OCI-LY1 (cell line): ENCODE measurements around the gene MYZAP.

Source experiments
- H2AFZ ChIP-seq: fragments of 200-600 bp; sonication (generic), shearing (Covaris generic); 2 replicates; pipeline ENCODE4 v1.6.0; 2014; ENCODE audit warnings: antibody characterized with exemption, mild to moderate bottlenecking, low read length
- H3F3A ChIP-seq: fragments of 200-600 bp; sonication (generic), shearing (Covaris generic); 2 replicates; pipeline ENCODE4 v1.6.0; 2014; ENCODE audit warnings: mild to moderate bottlenecking, antibody characterized with exemption, low read length, moderate library complexity; ENCODE audit not compliant: insufficient read depth
- H3K27ac ChIP-seq: fragments of 200-600 bp; sonication (generic); 2 replicates; pipeline ENCODE4 v1.5.1; 2014; ENCODE audit warnings: low read length, mixed run types, mild to moderate bottlenecking, low read depth; ENCODE audit not compliant: poor library complexity, severe bottlenecking
- H3K27me3 ChIP-seq: fragments of 200-600 bp; sonication (generic); 2 replicates; pipeline ENCODE4 v1.6.0; 2014; ENCODE audit warnings: antibody characterized with exemption, mild to moderate bottlenecking, low read length, moderate library complexity; ENCODE audit not compliant: insufficient read depth
- H3K36me3 ChIP-seq: fragments of 200-600 bp; sonication (generic); 2 replicates; pipeline ENCODE4 v1.6.1; 2014; ENCODE audit warnings: mild to moderate bottlenecking, antibody characterized with exemption, low read length, moderate library complexity, mixed read lengths; ENCODE audit not compliant: insufficient read depth
- H3K4me1 ChIP-seq: fragments of 200-600 bp; sonication (generic); 2 replicates; pipeline ENCODE4 v1.5.1; 2014; ENCODE audit warnings: mild to moderate bottlenecking, low read length, moderate library complexity; ENCODE audit not compliant: insufficient read depth, severe bottlenecking
- H3K4me2 ChIP-seq: fragments of 200-600 bp; sonication (generic), shearing (Covaris generic); 2 replicates; pipeline ENCODE4 v1.6.1; 2014; ENCODE audit warnings: low read length
- H3K4me3 ChIP-seq: fragments of 200-600 bp; sonication (generic); 2 replicates; pipeline ENCODE4 v1.5.1; 2014; ENCODE audit warnings: low read length, low read depth, mild to moderate bottlenecking, mixed read lengths; ENCODE audit not compliant: poor library complexity, severe bottlenecking
- H3K79me2 ChIP-seq: fragments of 200-600 bp; shearing (Covaris generic); 2 replicates; pipeline ENCODE4 v1.6.1; 2016; ENCODE audit warnings: mixed run types, low read length, mixed read lengths; ENCODE audit not compliant: insufficient read depth
- H3K9ac ChIP-seq: fragments of 200-600 bp; sonication (generic), shearing (Covaris generic); 2 replicates; pipeline ENCODE4 v1.6.1; 2014; ENCODE audit warnings: mild to moderate bottlenecking, low read length, mixed read lengths
- H3K9me2 ChIP-seq: fragments of 200-600 bp; sonication (generic), shearing (Covaris generic); 2 replicates; pipeline ENCODE4 v1.6.1; 2014; ENCODE audit warnings: low read depth, mild to moderate bottlenecking, low read length, mixed read lengths
- H3K9me3 ChIP-seq: fragments of 200-600 bp; shearing (Covaris generic); 2 replicates; pipeline ENCODE4 v1.6.1; 2014; ENCODE audit warnings: low read length, mixed read lengths
- H4K20me1 ChIP-seq: fragments of 200-600 bp; sonication (generic), shearing (Covaris generic); 2 replicates; pipeline ENCODE4 v1.6.0; 2016; ENCODE audit warnings: mild to moderate bottlenecking, low read length; ENCODE audit not compliant: insufficient read depth
- EZH2 ChIP-seq: fragments of 200-600 bp; sonication (generic), shearing (Covaris generic); IDR thresholded peaks from 2 replicates; pipeline ENCODE4 v1.8.0; 2017; ENCODE audit warnings: borderline replicate concordance, mixed run types, mild to moderate bottlenecking, antibody characterized with exemption, low read length, moderate library complexity, mixed read lengths
- TF ChIP-seq, protein P1 (sequence below): fragments of 200-600 bp; sonication (generic), shearing (Covaris generic); IDR thresholded peaks from 2 replicates; pipeline ENCODE4 v1.5.1; 2017; ENCODE audit warnings: mild to moderate bottlenecking, antibody characterized with exemption, low read length, moderate library complexity, mixed read lengths

MYZAP gene

DNA sequence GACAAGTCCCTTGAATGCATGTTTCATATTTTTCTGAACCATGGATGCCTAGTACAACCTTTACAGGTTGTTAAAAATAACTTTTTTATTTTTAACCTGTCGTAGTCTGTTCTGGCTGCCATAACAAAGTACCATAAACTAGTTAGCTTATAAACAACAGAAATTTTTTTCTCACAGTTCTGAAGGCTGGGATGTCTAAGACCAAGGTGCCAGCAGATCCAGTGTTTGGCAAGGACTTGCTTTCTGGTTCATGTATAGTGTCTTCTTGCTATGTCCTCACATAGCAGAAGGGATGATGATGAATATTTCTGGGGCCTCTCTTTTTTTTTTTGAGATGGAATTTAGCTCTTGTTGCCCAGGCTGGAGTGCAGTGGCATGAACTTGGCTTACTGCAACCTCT, 91.8 kb downstream of the MYZAP start:
- Histone ChIP-seq H3K27ac (no peak overlapping the region), H4K20me1 (no peaks in the 10 kb centered on the region), H3K9me3 (no peaks in the 10 kb centered on the region), H3K27me3 (no peaks in the 10 kb centered on the region), H3K9ac (no peak overlapping the region), H3K79me2 (no peaks in the 10 kb centered on the region), H3K9me2 (no peaks in the 10 kb centered on the region), H3F3A (no peaks in the 10 kb centered on the region), H3K4me3 (no peak overlapping the region), H2AFZ (no peak overlapping the region), H3K4me2 (no peak overlapping the region), H3K4me1 (no peaks in the 10 kb centered on the region), H3K36me3 (no peaks in the 10 kb centered on the region)
- TF ChIP-seq, protein P1, sequence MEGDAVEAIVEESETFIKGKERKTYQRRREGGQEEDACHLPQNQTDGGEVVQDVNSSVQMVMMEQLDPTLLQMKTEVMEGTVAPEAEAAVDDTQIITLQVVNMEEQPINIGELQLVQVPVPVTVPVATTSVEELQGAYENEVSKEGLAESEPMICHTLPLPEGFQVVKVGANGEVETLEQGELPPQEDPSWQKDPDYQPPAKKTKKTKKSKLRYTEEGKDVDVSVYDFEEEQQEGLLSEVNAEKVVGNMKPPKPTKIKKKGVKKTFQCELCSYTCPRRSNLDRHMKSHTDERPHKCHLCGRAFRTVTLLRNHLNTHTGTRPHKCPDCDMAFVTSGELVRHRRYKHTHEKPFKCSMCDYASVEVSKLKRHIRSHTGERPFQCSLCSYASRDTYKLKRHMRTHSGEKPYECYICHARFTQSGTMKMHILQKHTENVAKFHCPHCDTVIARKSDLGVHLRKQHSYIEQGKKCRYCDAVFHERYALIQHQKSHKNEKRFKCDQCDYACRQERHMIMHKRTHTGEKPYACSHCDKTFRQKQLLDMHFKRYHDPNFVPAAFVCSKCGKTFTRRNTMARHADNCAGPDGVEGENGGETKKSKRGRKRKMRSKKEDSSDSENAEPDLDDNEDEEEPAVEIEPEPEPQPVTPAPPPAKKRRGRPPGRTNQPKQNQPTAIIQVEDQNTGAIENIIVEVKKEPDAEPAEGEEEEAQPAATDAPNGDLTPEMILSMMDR: no peak
- TF ChIP-seq EZH2: no peak

DNA sequence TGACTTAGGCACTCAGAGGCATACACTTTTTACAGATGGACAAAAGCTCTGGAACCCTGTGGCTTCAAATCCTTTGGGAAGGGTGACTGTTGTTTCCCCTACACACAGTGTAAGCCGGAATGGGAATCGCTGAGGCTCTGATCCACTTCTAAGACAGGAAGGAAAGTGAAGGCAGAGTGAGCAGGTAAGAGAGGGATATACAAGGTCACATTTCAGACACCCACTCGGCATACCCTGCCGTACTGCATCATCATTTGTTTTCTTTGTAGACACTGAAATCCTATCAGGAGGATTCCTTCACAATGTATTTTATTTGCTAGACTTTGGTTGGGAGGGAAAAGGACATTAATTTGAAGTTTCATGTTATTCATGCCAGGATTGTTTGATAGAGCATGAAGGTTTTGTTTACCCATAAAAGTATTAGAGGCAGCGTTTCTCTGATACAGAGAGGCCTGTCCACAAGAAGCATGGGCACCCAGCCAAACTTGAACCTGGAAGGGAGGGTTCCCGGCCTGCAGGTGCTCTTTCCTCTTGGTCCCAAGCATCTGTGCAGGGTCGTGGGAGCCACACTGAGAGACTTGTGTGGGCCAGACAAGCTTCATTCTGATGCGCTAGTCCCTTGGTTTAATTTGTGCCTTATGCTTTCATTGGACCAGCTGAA, 92.9 kb downstream of the MYZAP start:
- Histone ChIP-seq H3K9ac (no peak overlapping the region), H3K9me3 (no peaks in the 10 kb centered on the region), H3K79me2 (no peaks in the 10 kb centered on the region), H3K27me3 (no peaks in the 10 kb centered on the region), H3K4me1 (no peaks in the 10 kb centered on the region), H2AFZ (no peak overlapping the region), H3F3A (no peaks in the 10 kb centered on the region), H3K27ac (no peak overlapping the region), H4K20me1 (no peaks in the 10 kb centered on the region), H3K36me3 (no peaks in the 10 kb centered on the region), H3K4me3 (no peak overlapping the region), H3K4me2 (no peak overlapping the region), H3K9me2 (no peaks in the 10 kb centered on the region)
- TF ChIP-seq EZH2: no peak
- TF ChIP-seq, protein P1: no peak

DNA sequence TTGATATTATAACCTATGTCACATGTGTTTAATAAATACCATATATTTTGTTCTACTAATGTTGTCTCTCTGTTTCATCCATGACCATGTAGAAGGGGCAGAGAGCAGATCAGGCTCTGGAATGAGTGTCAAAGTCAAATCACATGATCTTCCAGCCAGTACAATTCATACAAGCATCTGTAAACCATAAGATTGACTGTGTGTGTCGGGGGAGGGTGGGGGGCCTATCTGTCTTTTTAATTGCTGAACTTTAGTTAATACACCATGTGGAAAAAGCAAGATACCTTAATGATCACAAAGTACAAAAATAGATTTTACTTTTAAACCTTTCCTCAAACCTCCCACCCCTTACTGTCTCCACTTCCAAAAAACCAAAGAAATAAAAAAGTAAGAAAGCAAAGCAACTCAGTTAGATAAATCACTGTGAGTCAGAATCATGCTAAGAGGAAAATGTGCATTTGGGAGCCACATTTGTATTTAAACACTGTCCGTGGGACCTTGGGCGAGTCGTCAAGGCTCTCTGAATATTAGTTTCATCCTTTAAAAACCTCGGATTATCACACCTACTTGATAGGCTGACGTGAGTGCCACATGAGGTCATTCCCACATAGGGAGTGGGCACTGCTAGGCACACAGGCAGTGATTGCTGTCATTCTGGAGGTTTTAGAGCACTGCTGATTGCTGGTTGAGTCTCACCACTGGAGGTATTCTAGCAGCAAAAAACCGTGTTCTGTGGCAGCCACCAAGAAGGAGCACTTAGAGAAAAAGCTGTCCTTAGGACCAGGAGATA, 93.8 kb downstream of the MYZAP start:
- Histone ChIP-seq H3K9ac (no peak overlapping the region), H2AFZ (no peak overlapping the region), H3K9me2 (no peaks in the 10 kb centered on the region), H3K36me3 (no peaks in the 10 kb centered on the region), H3K79me2 (no peaks in the 10 kb centered on the region), H3K27me3 (no peaks in the 10 kb centered on the region), H3K27ac (no peak overlapping the region), H3K9me3 (no peaks in the 10 kb centered on the region), H3K4me1 (no peaks in the 10 kb centered on the region), H3F3A (no peaks in the 10 kb centered on the region), H3K4me2 (no peak overlapping the region), H4K20me1 (no peaks in the 10 kb centered on the region), H3K4me3 (no peak overlapping the region)
- TF ChIP-seq, protein P1: no peak
- TF ChIP-seq EZH2: no peak
